T-helper 2 cell (primary cell): Measurements from ENCODE around the gene POLD3.
A peak's percentile ranks its signal among the peaks of the same experiment; 100 is the strongest.

Experiments used
- DNase-seq, 5 experiments: peaks; one replicate each; pipeline versions ENCODE4 v3.0.0 to v3.0.0-alpha.2; 2012 to 2022
- total RNA-seq, 2 donors: gene quantifications; one replicate each; lab custom pipeline; 2026; lab: John Stamatoyannopoulos, UW

POLD3 gene
- total RNA-seq = 10.9 to 19.2 reads per million in 2 donors

- DNase-seq = peak; percentile 84 to 94 (median 88)
Observed at GRCh38 chr11:74592441-74593362, at the start of gene POLD3. Gene POLD3, plus strand, starts transcription at chr11:74592582. Its CDS starts 77 bp downstream, at chr11:74592659.

GRCh38 chr11:74543991-74544390 lies 48.4 kb upstream of the POLD3 start:
- peak in 1 of 5 experiments; percentile 31 for DNase-seq

- DNase-seq = no peak
Observed at GRCh38 chr11:74546752-74547151, 45.6 kb upstream of the POLD3 start.

GRCh38 chr11:74550991-74551753 lies 41.2 kb upstream of the POLD3 start:
- DNase-seq = no peak

GRCh38 chr11:74551754-74552145 lies 40.6 kb upstream of the POLD3 start:
- DNase-seq = no peak

GRCh38 chr11:74557526-74557925 lies 34.9 kb upstream of the POLD3 start:
- no peak for DNase-seq

GRCh38 chr11:74559110-74559933 lies 33.1 kb upstream of the POLD3 start:
- DNase-seq = no peak

GRCh38 chr11:74559934-74560309 lies 32.5 kb upstream of the POLD3 start:
- no peak for DNase-seq

- no peak for DNase-seq
Observed at GRCh38 chr11:74566146-74566960, 26.0 kb upstream of the POLD3 start.

- DNase-seq = no peak
Observed at GRCh38 chr11:74568028-74568427, 24.4 kb upstream of the POLD3 start.

GRCh38 chr11:74570266-74571061 lies 21.9 kb upstream of the POLD3 start:
- DNase-seq = peak in 1 of 5 experiments; percentile 30

GRCh38 chr11:74571062-74571399 lies 21.4 kb upstream of the POLD3 start:
- no peak for DNase-seq

- DNase-seq = no peak
Observed at GRCh38 chr11:74572349-74572748, 20.0 kb upstream of the POLD3 start.

- DNase-seq = no peak
Observed at GRCh38 chr11:74574563-74574962, 17.8 kb upstream of the POLD3 start.

GRCh38 chr11:74575999-74576398 lies 16.4 kb upstream of the POLD3 start:
- DNase-seq = no peak

- no peak for DNase-seq
Observed at GRCh38 chr11:74577181-74577580, 15.2 kb upstream of the POLD3 start.

GRCh38 chr11:74577624-74578396 lies 14.6 kb upstream of the POLD3 start:
- DNase-seq = no peak

GRCh38 chr11:74579577-74580270 lies 12.7 kb upstream of the POLD3 start:
- DNase-seq = no peak

- DNase-seq = no peak
Observed at GRCh38 chr11:74581954-74582547, 10.3 kb upstream of the POLD3 start.
